B cell (primary cell): ENCODE results near the gene STRBP. TPM values are rescaled to one million over a fixed set of nuclear protein-coding genes. Genes with fewer than 3 reads are reported as not detected.

Source experiments
- ATAC-seq: fragments of 200-7000 bp; cut with Tn5 transposase; one replicate; pipeline ENCODE4 v1.10.0; 2021; ENCODE audit warnings: low read depth, mild to moderate bottlenecking, moderate number of reproducible peaks, moderate library complexity
- CTCF ChIA-PET: fragments of 350-600 bp; sonication (Branson Sonifier 250); formaldehyde crosslinking; loops from one replicate; lab custom pipeline; 2021; ENCODE audit warnings: antibody characterized with exemption, inconsistent platforms; lab: Charles Lee
- POLR2A ChIA-PET: fragments of 350-600 bp; sonication (Branson Sonifier 250); formaldehyde crosslinking; loops from one replicate; lab custom pipeline; 2021; ENCODE audit warnings: antibody characterized with exemption; lab: Charles Lee
- DNase-seq: peaks from one replicate; pipeline ENCODE4 v3.0.0; 2013
- H2AFZ ChIP-seq: 2 replicates; pipeline ENCODE4 v1.6.1; 2012; ENCODE audit warnings: mild to moderate bottlenecking, low read depth, low read length; ENCODE audit not compliant: insufficient read depth, poor library complexity, severe bottlenecking
- H3K27ac ChIP-seq, 2 donors: 1 replicate in 1 of 2; 2 replicates in 1 of 2; pipeline ENCODE4 v1.5.1; 2012 to 2013; ENCODE audit warnings: low read length in 2 of 2, mild to moderate bottlenecking in 2 of 2, moderate library complexity in 1 of 2
- H3K27me3 ChIP-seq, 4 experiments: fragments of 200-600 bp in 1 of 4; sonication (generic) in 1 of 4; replicated peaks in 1 of 4; 1 replicate in 2 of 4; 2 replicates in 2 of 4; pipeline versions ENCODE4 v1.6.1 to v1.7.0; 2013 to 2016; ENCODE audit warnings: low read length in 3 of 4, mild to moderate bottlenecking in 2 of 4, mixed read lengths in 1 of 4, moderate library complexity in 1 of 4; ENCODE audit not compliant: insufficient read depth in 4 of 4, control insufficient read depth in 3 of 4; ENCODE audit errors: control extremely low read depth in 1 of 4
- H3K36me3 ChIP-seq, 2 experiments: replicated peaks in 1 of 2; 1 replicate in 1 of 2; 2 replicates in 1 of 2; pipeline versions ENCODE4 v1.6.1 to v1.7.1; 2013; ENCODE audit warnings: low read length in 1 of 2; ENCODE audit not compliant: insufficient read depth in 2 of 2, control insufficient read depth in 1 of 2; ENCODE audit errors: control extremely low read depth in 1 of 2, extremely low read depth in 1 of 2
- H3K4me1 ChIP-seq, 2 donors: fragments of 200-600 bp in 1 of 2; sonication (generic) in 1 of 2; 1 replicate in 1 of 2; 2 replicates in 1 of 2; pipeline versions ENCODE4 v1.5.1 to v1.6.1; 2013 to 2017; ENCODE audit warnings: low read length in 2 of 2; ENCODE audit not compliant: control insufficient read depth in 2 of 2, insufficient read depth in 2 of 2
- H3K4me2 ChIP-seq: replicated peaks from 2 replicates; pipeline ENCODE3; 2012; ENCODE audit warnings: mild to moderate bottlenecking, low read depth, low read length; ENCODE audit not compliant: poor library complexity, severe bottlenecking
- H3K4me3 ChIP-seq, 5 experiments: fragments of 200-600 bp in 1 of 5; sonication (generic) in 1 of 5; 1 replicate in 3 of 5; 2 replicates in 2 of 5; pipeline versions ENCODE4 v1.5.1 to v1.7.0; 2011 to 2016; ENCODE audit warnings: low read length in 4 of 5, mild to moderate bottlenecking in 4 of 5, low read depth in 2 of 5, control low read depth in 1 of 5, moderate library complexity in 1 of 5; ENCODE audit not compliant: insufficient read depth in 1 of 5; ENCODE audit errors: control extremely low read depth in 1 of 5, extremely low read depth in 1 of 5
- H3K79me2 ChIP-seq: fragments of 200-600 bp; sonication (generic); one replicate; pipeline ENCODE4 v1.6.0; 2016; ENCODE audit warnings: low read length; ENCODE audit not compliant: control insufficient read depth, insufficient read depth
- H3K9ac ChIP-seq: fragments of 200-600 bp; sonication (generic); 2 replicates; pipeline ENCODE4 v1.6.1; 2017; ENCODE audit warnings: mild to moderate bottlenecking, low read length, moderate library complexity
- H3K9me3 ChIP-seq, 3 donors: one replicate each; pipeline versions ENCODE4 v1.6.1 to v1.7.1; 2013; ENCODE audit warnings: low read length in 2 of 3; ENCODE audit not compliant: control insufficient read depth in 2 of 3, insufficient read depth in 1 of 3; ENCODE audit errors: control extremely low read depth in 1 of 3
- H4K20me1 ChIP-seq: 2 replicates; pipeline ENCODE4 v1.6.0; 2012; ENCODE audit warnings: mild to moderate bottlenecking, low read length; ENCODE audit not compliant: insufficient read depth, control insufficient read depth, poor library complexity, severe bottlenecking
- H3K27ac Mint-ChIP-seq: one replicate; pipeline ENCODE4 v1.8.0; 2021; ENCODE audit warnings: mixed read lengths
- H3K27me3 Mint-ChIP-seq: one replicate; pipeline ENCODE4 v1.8.0; 2021; ENCODE audit warnings: mixed read lengths
- H3K4me1 Mint-ChIP-seq: one replicate; pipeline ENCODE4 v1.8.0; 2021; ENCODE audit warnings: mixed read lengths
- H3K4me3 Mint-ChIP-seq: one replicate; pipeline ENCODE4 v1.8.0; 2021; ENCODE audit warnings: mixed read lengths
- H3K9me3 Mint-ChIP-seq: one replicate; pipeline ENCODE4 v1.8.0; 2022; ENCODE audit warnings: mixed read lengths; ENCODE audit not compliant: insufficient read depth
- EZH2 ChIP-seq: IDR thresholded peaks from 2 replicates; pipeline ENCODE4 v1.6.1; 2012; ENCODE audit warnings: borderline replicate concordance, low read depth, mild to moderate bottlenecking, moderate library complexity, low read length; ENCODE audit not compliant: insufficient read depth, poor library complexity, severe bottlenecking
- WGBS: methylation state at CpG from one replicate; pipeline ENCODE4 v1.1.5; 2013; ENCODE audit warnings: missing lambda C conversion rate; ENCODE audit not compliant: insufficient coverage; 5-methylcytosine and 5-hydroxymethylcytosine counted together
- intact Hi-C: fragments of 100-400 bp; cut with micrococcal nuclease; formaldehyde crosslinking; loops from one replicate; pipeline ENCODE4 v1.10.0; 2022
- polyA plus RNA-seq: library from polyadenylated mRNA; depleted of rRNA; stranded (reverse); fragments of >200 nt; gene quantifications from 2 replicates; pipeline ENCODE4 v1.2.3, GENCODE V29; 2012
- total RNA-seq, 2 donors: library from RNA; stranded (reverse); fragments of 120-200 nt in 1 of 2; gene quantifications; 1 replicate in 1 of 2; 2 replicates in 1 of 2; pipeline versions ENCODE4 v1.2.3 to v1.2.4, GENCODE V29; 2013 to 2022
- TF ChIP-seq, protein P1 (sequence below): fragments of 200-600 bp; IDR thresholded peaks from one replicate; pipeline ENCODE4 v1.8.0; 2022; ENCODE audit warnings: antibody characterized with exemption, mild to moderate bottlenecking

Gene STRBP
- total and polyA plus RNA-seq, 2 donors (not counting 1 experiment from before 2014, with no cell fraction given) = 39.1 to 189 TPM

- no peaks in the 10 kb centered on the region for H3K27me3 Mint-ChIP-seq
- H3K4me1 Mint-ChIP-seq = peaks cover 61% of the 10 kb centered on the region
- Histone ChIP-seq H3K4me1 (peaks cover 56 to 61% of the 10 kb centered on the region in 2 donors), H4K20me1 (peaks cover 48% of the 10 kb centered on the region), H3K79me2 (peaks cover 80% of the 10 kb centered on the region), H3K9me3 (no peaks in the 10 kb centered on the region), H2AFZ (peak overlapping the region; percentile 32), H3K36me3 (no peaks in the 10 kb centered on the region), H3K27ac (peak overlapping the region in 1 of 2 donors; percentile 85), H3K9ac (peak overlapping the region; percentile 86), H3K27me3 (no peaks in the 10 kb centered on the region), H3K4me2 (peak overlapping the region; percentile 87), H3K4me3 (peak overlapping the region; percentile 55 to 86 (median 79))
- no peaks in the 10 kb centered on the region for H3K9me3 Mint-ChIP-seq
- DNase-seq = no peak
- H3K27ac Mint-ChIP-seq = peak overlapping the region; percentile 80
- ChIA-PET POLR2A (interaction anchor here (4.9 kb wide), 1 partner anchor 73 kb away, joined by 45 read pairs; no protein-coding TSS in a partner anchor), CTCF (interaction anchor here (1.2 to 1.5 kb wide), 2 partner anchors 33 to 70 kb away, joined by 3 to 5 read pairs; no protein-coding TSS in a partner anchor)
- intact Hi-C loops = loop anchor here (5.0 to 10.0 kb wide), 3 partner anchors 35 to 362 kb away; partner anchors contain the start of gene RC3H2
- WGBS = 80% methylated on average over 9 of the region's 9 CpGs
- no peak for ATAC-seq
- TF ChIP-seq, protein P1, sequence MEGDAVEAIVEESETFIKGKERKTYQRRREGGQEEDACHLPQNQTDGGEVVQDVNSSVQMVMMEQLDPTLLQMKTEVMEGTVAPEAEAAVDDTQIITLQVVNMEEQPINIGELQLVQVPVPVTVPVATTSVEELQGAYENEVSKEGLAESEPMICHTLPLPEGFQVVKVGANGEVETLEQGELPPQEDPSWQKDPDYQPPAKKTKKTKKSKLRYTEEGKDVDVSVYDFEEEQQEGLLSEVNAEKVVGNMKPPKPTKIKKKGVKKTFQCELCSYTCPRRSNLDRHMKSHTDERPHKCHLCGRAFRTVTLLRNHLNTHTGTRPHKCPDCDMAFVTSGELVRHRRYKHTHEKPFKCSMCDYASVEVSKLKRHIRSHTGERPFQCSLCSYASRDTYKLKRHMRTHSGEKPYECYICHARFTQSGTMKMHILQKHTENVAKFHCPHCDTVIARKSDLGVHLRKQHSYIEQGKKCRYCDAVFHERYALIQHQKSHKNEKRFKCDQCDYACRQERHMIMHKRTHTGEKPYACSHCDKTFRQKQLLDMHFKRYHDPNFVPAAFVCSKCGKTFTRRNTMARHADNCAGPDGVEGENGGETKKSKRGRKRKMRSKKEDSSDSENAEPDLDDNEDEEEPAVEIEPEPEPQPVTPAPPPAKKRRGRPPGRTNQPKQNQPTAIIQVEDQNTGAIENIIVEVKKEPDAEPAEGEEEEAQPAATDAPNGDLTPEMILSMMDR = no peak
- no peak for TF ChIP-seq EZH2
- H3K4me3 Mint-ChIP-seq = peak overlapping the region; percentile 91
Measured at GRCh38 chr9:123266655-123267399, 1.6 kb downstream of the STRBP start.

DNA sequence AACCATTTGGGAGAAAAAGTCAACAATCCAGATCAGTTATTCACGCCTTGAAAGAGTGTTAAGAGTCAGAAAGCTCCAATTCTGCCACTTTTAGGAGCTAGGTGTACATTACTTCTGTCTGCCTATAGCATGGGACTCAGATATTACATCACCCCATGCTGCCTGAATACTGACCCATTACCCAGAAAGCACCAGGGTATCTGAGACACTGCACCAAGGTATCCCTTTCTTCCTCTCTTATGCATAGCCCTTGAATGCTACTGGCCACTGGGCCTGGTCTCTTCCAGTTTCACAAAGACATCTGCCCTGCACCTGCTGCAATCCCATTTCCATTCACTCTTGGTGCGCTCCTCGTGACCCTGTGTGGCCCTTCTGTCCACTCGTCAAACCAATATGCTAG lies 2.6 kb downstream of the STRBP start:
- Mint-ChIP-seq H3K27ac (peak overlapping the region; percentile 70), H3K9me3 (no peaks in the 10 kb centered on the region), H3K27me3 (no peaks in the 10 kb centered on the region), H3K4me1 (peaks cover 71% of the 10 kb centered on the region), H3K4me3 (peak overlapping the region; percentile 91)
- Histone ChIP-seq H3K27ac (peak overlapping the region; percentile 5 to 85), H3K36me3 (no peaks in the 10 kb centered on the region), H2AFZ (no peak overlapping the region), H3K4me3 (peak overlapping the region in 1 of 5 experiments; percentile 82), H4K20me1 (peaks cover 53% of the 10 kb centered on the region), H3K9me3 (no peaks in the 10 kb centered on the region), H3K4me2 (peak overlapping the region; percentile 87), H3K27me3 (no peaks in the 10 kb centered on the region), H3K4me1 (peaks cover 65 to 66% of the 10 kb centered on the region in 2 donors), H3K9ac (peak overlapping the region; percentile 86), H3K79me2 (peaks cover 90% of the 10 kb centered on the region)
- ChIA-PET CTCF (interaction anchor here (1.1 to 3.1 kb wide), 6 partner anchors 17 to 184 kb away, joined by 3 to 8 read pairs (median 4); no protein-coding TSS in a partner anchor), POLR2A (interaction anchor here (0.9 kb wide), 1 partner anchor 10 kb away, joined by 3 read pairs; no protein-coding TSS in a partner anchor)
- intact Hi-C loops = loop anchor here (5.0 to 10.0 kb wide), 3 partner anchors 36 to 361 kb away; partner anchors contain the start of gene RC3H2
- no peak for ATAC-seq
- TF ChIP-seq EZH2 = no peak
- TF ChIP-seq, protein P1 = no peak
- DNase-seq = no peak
- WGBS = 87% methylated on average over 4 of the region's 4 CpGs
